DMS79 (cell line): Measurements from ENCODE around the gene CACNA2D1.

Experiments used
- DNase-seq: peaks from one replicate; lab custom pipeline; 2025; lab: John Stamatoyannopoulos, UW

Gene CACNA2D1

GRCh38 chr7:82343716-82344115, 99.9 kb downstream of the CACNA2D1 start:
- no peak for DNase-seq

DNA sequence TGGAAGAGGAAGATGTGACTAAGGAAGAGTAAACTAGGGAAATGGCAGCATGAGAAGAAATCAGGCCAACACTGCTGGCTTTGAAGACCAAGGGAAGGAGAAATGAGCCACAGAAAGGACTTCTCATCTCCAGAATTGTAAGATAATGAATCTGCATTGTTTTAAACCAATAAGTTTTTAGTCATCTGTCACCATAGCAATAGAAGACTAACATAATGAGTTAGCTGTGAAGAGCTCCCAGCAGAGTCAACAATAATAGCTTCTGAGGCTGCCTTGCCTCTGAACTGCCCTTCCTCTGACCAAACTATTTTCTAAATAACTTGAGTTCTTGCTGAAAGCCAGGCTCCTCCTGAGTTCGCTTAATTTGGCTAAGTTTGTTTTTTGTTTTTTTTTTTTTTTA, 103.6 kb downstream of the CACNA2D1 start:
- DNase-seq: no peak

DNA sequence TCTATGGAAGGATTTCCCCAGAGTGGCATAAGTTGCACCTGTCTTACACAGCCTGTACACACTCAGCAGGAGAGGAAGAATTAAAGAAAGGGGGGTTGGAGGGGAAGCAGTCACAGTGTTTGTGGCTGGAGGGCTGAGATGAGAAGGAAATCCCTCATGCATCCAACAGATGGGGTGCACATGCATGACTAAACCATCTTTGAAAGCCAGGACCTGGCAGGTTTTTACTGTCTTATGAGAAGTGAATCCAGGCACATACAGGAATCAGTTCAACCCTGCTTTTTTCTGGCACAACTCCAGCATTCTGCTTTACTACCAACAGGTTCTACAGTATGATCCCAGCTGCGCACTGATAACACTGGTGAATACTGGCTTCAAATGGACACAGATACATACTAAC, 107.7 kb downstream of the CACNA2D1 start:
- DNase-seq: peak; percentile 99

DNA sequence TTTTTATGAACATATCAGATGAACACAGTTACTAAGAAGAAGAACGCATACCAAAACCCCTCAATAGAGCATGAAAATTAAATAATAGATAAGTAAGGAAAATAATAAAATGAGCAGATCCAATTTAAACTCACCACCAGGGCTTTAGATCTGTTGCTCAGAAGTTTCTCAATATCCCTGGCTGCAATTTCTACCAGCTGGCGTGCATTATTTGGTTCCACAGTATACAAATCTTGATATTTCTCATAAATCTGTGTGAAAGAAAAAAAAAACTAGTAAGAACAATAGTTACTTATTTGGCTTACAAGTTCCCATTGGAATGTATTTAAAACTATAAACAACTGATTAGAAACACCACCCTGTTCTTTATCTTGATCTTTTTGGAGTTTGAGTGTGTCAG, 108.6 kb downstream of the CACNA2D1 start:
- DNase-seq: no peak

DNA sequence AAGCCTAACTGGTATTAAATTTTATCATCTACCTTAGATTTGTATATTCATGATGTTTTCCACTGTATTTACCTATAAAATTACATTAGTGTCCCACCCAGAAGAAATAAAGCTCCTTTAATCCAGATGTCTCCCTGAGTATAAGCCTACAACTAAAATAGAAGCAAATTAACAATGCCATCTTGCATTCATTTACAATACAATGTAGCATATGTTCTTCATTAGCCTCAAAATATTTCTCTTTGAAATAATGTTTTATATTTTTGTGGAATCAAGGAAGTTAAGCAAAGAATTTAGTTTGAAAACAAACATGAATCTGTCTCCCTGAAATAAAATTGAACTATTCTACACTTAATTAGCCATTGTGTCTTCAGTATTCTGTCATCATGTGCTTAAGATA, 112.3 kb downstream of the CACNA2D1 start:
- no peak for DNase-seq

DNA sequence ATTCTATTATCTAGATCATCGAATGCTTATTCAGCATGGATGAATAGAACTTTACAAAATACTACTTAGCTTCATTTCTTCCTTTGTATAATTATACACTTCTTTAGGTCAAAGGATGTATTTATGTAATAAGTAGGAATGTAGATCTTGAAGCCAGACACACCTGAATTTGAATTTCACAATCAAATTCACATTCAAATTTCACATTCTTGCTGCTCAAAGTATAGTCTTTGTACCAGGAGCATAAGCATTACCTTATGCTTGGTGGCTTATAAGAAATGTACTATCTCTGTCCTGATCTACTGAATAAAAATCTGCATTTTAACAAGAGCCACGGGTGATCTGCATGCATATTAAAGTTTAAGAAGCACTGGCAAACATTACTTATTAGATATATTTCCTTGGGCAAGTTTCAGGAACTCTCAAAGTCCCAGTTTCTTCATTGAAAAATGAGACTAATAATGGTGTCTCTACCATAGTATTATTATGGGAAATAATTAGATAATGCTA, 112.8 kb downstream of the CACNA2D1 start:
- DNase-seq: no peak

DNA sequence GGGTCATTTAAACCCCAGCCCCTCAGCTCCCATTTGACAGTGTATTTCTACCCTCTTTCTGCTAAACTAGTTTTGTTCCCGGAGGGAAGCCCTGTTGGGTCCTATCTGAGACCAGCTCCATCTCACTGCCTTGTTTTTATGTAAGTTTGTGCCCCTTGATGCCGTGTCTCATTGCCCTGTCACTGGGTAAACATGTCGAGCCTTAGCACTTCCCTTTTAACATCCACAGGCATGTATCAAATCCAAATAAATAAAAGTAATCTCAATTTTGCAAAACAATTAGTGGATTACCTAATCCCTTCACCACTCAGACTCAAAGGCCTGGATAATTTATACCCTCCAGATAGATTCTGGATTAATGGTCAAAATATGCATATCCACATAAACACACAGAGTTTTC, 115.7 kb downstream of the CACNA2D1 start:
- DNase-seq: no peak

- DNase-seq: no peak
Measured at GRCh38 chr7:82325416-82325815, 118.2 kb downstream of the CACNA2D1 start.

- DNase-seq: no peak
Measured at GRCh38 chr7:82323806-82324205, 119.8 kb downstream of the CACNA2D1 start.

DNA sequence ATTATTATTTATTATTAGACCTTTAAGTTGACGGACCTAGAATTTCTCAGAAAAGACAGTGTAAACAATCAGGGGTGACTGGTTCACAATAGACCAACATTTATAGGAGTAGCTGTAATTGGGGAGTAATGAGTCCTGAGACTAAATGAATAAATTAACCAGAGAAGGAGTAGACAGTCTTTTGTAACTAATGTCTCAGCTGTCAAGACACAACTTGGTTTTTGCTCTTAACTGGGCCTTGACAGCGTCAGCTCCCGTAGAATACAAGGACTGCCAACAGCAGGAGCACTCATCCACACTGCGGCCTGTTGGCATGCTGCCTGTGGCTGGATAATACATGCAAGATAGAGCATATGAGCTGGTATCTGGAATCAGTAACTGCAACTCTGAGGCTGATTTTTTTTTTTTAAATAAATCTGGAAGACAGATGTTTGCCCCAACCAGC, 123.9 kb downstream of the CACNA2D1 start:
- peak; percentile 97 for DNase-seq

DNA sequence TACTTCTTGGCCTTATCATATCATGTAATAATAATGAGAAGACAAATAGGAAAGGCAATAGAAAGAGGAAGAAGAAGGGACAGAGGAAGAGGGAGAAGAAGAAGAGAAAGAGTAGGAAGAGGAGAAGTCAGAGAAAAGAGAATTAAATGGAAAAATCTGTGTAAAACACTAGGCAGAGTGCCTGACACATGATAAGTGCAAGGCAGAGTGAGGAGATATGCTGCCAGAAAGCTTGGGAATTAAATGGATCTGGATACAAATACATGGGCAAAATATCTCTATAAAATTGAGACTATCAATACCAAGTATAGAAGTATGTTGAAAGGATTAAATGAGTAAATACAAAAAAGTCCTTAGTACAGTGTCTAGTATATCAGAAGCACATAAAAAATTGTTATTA, 124.8 kb downstream of the CACNA2D1 start:
- no peak for DNase-seq

GRCh38 chr7:82317760-82318159, 125.8 kb downstream of the CACNA2D1 start:
- no peak for DNase-seq

- DNase-seq: no peak
Measured at GRCh38 chr7:82317257-82317721, 126.3 kb downstream of the CACNA2D1 start.

- DNase-seq: no peak
Measured at GRCh38 chr7:82313269-82313668, 130.3 kb downstream of the CACNA2D1 start.

GRCh38 chr7:82312646-82313045, 130.9 kb downstream of the CACNA2D1 start:
- DNase-seq: no peak

DNA sequence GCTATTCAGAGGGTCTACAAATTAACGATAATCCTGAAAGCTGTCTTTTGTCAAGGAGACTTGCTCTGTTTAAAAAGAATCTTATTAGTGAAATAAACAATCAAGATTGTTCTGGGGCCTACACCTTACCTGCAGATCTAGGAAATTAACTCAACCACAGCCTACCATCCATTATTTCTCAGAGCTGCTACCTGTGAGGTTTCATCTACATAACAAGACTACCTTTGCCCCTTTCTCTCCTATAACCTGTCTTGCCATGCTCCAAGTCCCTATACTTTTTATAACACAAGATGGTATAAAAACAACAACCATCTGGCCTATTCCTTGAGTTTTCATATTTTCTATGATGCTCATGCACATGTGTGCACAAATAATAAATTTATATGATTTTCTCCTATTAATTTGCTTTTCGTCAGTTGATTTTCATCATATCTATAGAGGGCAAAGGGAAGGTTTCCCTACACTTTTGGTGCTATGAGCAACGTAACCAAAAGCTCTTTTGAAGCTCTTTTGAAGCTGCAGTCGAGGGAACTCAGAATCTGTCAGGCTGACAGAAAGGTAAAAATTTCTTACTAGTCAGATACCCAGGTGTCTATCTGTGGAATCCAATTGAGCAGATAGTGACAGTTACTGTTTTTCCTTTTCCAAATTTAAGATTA, 138.1 kb downstream of the CACNA2D1 start:
- DNase-seq: no peak

GRCh38 chr7:82294865-82295264, 148.7 kb downstream of the CACNA2D1 start:
- no peak for DNase-seq

GRCh38 chr7:82294382-82294784, 149.2 kb downstream of the CACNA2D1 start:
- DNase-seq: no peak

GRCh38 chr7:82293467-82293866, 150.1 kb downstream of the CACNA2D1 start:
- DNase-seq: no peak

- DNase-seq: no peak
Measured at GRCh38 chr7:82291931-82292330, 151.6 kb downstream of the CACNA2D1 start.

- no peak for DNase-seq
Measured at GRCh38 chr7:82289889-82290288, 153.7 kb downstream of the CACNA2D1 start.

DNA sequence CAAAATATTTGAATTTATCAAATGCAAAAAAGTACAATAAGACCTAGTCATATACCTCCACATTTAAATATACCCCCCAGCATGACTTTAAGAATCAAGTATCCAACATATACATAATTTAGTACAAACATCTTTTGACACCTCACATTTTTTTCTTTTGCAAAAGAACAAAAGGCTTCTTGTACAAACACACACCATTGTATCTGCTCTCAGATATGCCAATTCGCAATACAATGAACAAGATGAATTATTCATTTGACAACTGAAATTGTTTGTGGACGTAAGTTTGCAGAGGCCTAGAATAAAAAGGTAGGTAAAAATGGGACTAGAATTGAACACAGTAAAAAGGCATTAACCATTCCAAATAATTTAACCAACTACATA, 154.4 kb downstream of the CACNA2D1 start:
- no peak for DNase-seq

DNA sequence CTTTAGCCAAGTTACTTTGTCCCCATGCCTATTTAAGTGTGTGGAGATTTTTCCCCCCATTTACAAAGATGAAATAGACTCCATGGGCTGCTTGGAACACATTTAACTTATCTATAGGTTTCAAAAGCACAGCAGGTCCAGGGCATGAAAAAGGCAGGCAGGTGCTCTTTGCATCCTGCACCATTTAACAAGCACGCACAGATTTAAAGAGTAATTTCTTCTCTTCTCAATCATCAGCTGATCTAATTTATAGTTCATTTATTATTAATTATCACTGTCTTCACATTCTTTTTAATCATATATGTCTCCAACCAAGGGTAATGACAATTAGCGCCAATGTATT, 156.8 kb downstream of the CACNA2D1 start:
- no peak for DNase-seq

DNA sequence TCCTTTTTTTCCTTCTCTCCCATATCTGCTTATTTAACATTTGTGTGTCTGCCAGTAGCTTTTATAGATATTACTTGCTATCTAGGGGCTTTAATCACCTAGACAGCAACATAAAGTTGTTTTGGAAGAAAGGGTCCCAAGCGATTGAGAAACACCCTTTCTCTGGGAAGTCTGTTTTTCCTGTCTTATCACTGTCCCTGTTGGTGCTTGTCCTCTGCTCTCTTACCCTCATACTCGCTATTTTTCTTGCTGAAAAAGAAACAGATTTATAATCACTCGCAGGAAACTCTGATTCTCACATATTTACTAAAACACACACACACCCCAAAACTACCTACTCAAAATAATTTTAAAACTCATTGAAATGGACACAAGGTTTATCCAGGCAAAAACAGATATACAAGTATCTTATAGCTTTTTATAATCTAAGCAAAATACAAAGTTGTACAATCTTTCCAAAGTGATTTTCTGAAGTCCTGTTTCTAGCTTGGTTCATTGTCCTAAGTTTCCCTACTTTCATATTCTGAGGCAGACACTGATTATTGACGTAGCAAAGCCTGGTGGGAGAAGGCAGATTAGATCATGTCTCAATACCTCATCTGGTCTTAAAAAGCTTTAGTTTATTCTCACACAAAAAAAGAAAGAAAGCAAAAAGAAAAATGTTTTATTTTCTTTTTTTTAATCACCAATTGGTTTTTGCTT, 157.3 kb downstream of the CACNA2D1 start:
- no peak for DNase-seq
